ENCODE measurements around the gene WASF2. TPM values are rescaled to one million over a fixed set of nuclear protein-coding genes. Genes with fewer than 3 reads are reported as not detected.

Gene WASF2
- total and polyA plus RNA-seq, 2 of the 4 experiments (the other 2 are of a cell fraction): 7.9 to 45.4 TPM

DNA sequence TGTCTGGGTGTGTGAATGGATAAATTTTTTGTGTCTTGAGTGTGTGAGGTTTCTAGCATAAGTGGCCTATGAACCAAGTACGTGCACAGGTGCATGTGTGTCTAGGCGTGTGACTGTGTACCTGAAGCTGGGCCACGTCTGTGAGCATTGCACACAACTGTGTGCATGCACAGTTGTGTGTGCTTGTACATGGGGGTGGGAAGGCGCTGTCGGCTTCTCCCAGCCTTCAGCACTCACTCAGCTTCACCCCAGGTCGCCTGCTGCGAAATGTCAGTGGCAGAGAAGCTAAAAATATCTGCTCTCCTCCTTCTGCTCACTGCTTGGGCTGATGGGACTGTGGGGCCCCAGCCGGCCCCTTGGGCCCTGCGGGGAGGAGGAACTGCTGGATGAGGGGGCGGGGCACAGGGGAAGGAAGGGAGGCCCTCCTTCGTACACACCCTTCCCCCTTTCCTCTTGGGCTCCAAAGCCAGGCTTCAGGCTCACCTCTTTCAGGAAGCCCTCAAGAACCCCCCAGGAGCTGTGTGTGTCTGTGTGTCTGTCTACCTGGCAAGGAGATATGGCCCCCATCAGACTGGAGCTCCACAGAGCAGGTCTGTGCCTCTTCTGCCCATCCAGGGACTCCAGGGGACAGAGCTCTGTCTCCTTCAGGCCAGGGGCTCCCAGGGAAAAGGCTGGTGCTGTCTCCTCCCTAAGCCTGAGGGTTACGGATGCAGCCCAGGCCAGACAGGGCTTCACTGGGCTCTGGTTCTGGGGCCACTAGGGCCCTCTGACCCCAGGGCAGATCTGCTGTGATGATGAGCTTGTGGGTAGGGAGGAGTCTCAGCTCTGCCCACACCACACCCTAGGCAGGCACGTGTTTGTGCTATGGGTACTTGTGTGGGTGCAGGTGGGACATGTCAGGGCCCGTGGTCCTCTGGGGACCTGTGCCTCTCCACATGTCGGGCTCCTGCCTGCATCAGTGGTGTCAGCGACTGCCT, 35.6 kb upstream of the WASF2 start:
- intact Hi-C loops (cut with micrococcal nuclease): no loop called here

More for the DNA sequence above, 35.6 kb upstream of the WASF2 start:
- in situ Hi-C loops (cut with MboI; ENCODE audit: low sequenced_read_pairs) (no loop called here), dilution Hi-C loops (cut with HindIII; ENCODE audit: low sequenced_read_pairs, unreplicated experiment) (no loop called here)
- Histone ChIP-seq H2AK5ac (ENCODE audit: low read depth, low read length) (peak overlapping the region; percentile 94), H4K91ac (ENCODE audit: insufficient read depth, low read depth, low read length) (peak overlapping the region; percentile 87), H3K4ac (ENCODE audit: low read depth, low read length) (peak overlapping the region; percentile 91), H3K4me1 (ENCODE audit: control insufficient read depth, insufficient read depth, low read length) (peaks cover 42% of the 10 kb centered on the region), H3K56ac (ENCODE audit: extremely low read depth, insufficient read depth, low read length) (0 out of 2 replicates have a peak overlapping the region, but pooled peaks have one; percentile 27), H3K4me3 (ENCODE audit: insufficient read depth, low read depth, low read length) (no peak overlapping the region), H3K18ac (ENCODE audit: low read depth, low read length) (peak overlapping the region; percentile 51), H3K9me3 (ENCODE audit: control insufficient read depth, insufficient read depth, low read length) (no peaks in the 10 kb centered on the region), H2BK20ac (ENCODE audit: low read depth, low read length) (peak overlapping the region; percentile 71; the same call in 1 of the 2 replicates), H2BK15ac (ENCODE audit: low read depth, low read length) (peak overlapping the region; percentile 87; the same call in 2 of the 3 replicates), H2BK5ac (ENCODE audit: low read depth, low read length, poor library complexity, severe bottlenecking) (peak overlapping the region; percentile 62), H3K23ac (ENCODE audit: low read depth, low read length) (peak overlapping the region; percentile 79), H3K79me1 (ENCODE audit: low read depth in 1 of 2, low read length in 2 of 2) (peaks cover 0 to 16% of the 10 kb centered on the region in 2 experiments; a peak in 2 of 4 replicates), H2BK120ac (ENCODE audit: low read depth, low read length) (peak overlapping the region; percentile 75), H3K36me3 (ENCODE audit: control insufficient read depth, insufficient read depth, low read length) (no peaks in the 10 kb centered on the region), H2AFZ (replicated peaks; ENCODE audit: low read length, poor library complexity) (peak overlapping the region; percentile 87), H4K20me1 (ENCODE audit: insufficient read depth, low read length) (no peaks in the 10 kb centered on the region), H3K4me2 (ENCODE audit: low read depth, low read length) (peak overlapping the region; percentile 49), H4K8ac (ENCODE audit: low read depth in 2 of 2, low read length in 2 of 2) (peak overlapping the region; percentile 78 to 89), H3K9me1 (ENCODE audit: insufficient read depth, low read length) (peaks cover 19% of the 10 kb centered on the region), H2AK9ac (replicated peaks; ENCODE audit: low read depth, low read length, poor library complexity) (peak overlapping the region; percentile 98), H4K5ac (ENCODE audit: low read depth, low read length) (peak overlapping the region; percentile 73), H3K27ac (ENCODE audit: insufficient read depth, low read length) (peak overlapping the region; percentile 55; the same call in 1 of the 2 replicates), H3K14ac (replicated peaks; ENCODE audit: low read depth, low read length) (peak overlapping the region; percentile 90), H3K9ac (ENCODE audit: low read depth, low read length) (peak overlapping the region; percentile 28; the same call in 1 of the 2 replicates), H3K27me3 (ENCODE audit: control insufficient read depth, insufficient read depth, low read length) (no peaks in the 10 kb centered on the region)
- ChIA-PET POLR2A (ENCODE audit: unreplicated experiment) (no interaction called here), CTCF (interaction anchor here (1.8 kb wide), 1 partner anchor 31 kb away, joined by 10 read pairs; no protein-coding TSS in a partner anchor)
- DNase-seq (peak; percentile 53), ATAC-seq (ENCODE audit: low read depth) (peak; percentile 75)
- TF ChIP-seq MAZ (IDR thresholded peaks at IDR 0.05; ENCODE audit: borderline replicate concordance, low read depth, low read length) (peak; percentile 19; the same call in 1 of the 2 replicates), FOS (IDR thresholded peaks at IDR 0.05; ENCODE audit: low read depth, low read length) (no peak)
- no TSS peak for BruUV-seq (replicated peaks)
- 60% methylated on average over 5 of the region's 16 CpGs; no CpG with 5 or more reads in 1 of the 2 experiments for WGBS, 2 experiments (ENCODE audit: extremely low coverage in 2 of 2, insufficient read length in 1 of 2)
